Measurements from ENCODE around the gene BLOC1S5. TPM values are rescaled to one million over a fixed set of nuclear protein-coding genes. Genes with fewer than 3 reads are reported as not detected.

BLOC1S5 gene
- polyA plus RNA-seq, 3 donors = 3.7 to 11.7 (median 9.2) TPM

DNA sequence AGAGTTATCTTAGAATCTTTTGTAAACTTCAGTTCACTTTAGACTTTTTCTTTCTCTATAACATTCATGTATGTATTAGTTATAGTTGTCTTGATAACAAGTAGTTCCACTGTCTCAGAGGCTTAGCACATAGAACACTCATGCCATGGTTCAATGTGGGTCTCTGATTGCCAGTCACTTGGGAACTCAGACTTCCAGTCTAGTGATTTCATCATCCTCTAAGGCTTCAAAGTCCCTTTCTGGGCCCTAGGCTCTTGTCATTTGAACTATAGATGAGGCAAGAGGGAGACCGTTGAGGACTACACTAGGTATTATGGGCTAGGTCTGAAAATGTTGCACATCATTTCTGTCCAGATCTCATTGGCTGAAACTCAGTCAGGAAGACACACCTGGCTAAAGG, 46.5 kb upstream of the BLOC1S5 start:
- Histone ChIP-seq H3K79me2 (ENCODE audit: insufficient read depth, low read length) (no peaks in the 10 kb centered on the region), H3K36me3 (replicated peaks in 1 of 2; ENCODE audit: control insufficient read depth in 1 of 2, insufficient read depth in 2 of 2, low read length in 2 of 2) (no peaks in the 10 kb centered on the region), H3K27ac (ENCODE audit: low read depth in 1 of 2, low read length in 2 of 2) (no peak overlapping the region), H3K9ac (ENCODE audit: insufficient read depth, low read length, poor library complexity, severe bottlenecking) (no peak overlapping the region), H3K27me3 (ENCODE audit: control insufficient read depth in 2 of 2, insufficient read depth in 2 of 2, low read length in 2 of 2) (no peaks in the 10 kb centered on the region), H3K9me3 (replicated peaks in 1 of 2; ENCODE audit: control insufficient read depth in 1 of 2, insufficient read depth in 1 of 2, low read length in 2 of 2) (no peaks in the 10 kb centered on the region), H2AFZ (ENCODE audit: insufficient read depth, low read depth, low read length, poor library complexity, severe bottlenecking) (no peak overlapping the region), H4K20me1 (ENCODE audit: insufficient read depth, low read length) (no peaks in the 10 kb centered on the region), H3K4me1 (ENCODE audit: control insufficient read depth in 1 of 2, insufficient read depth in 2 of 2, low read length in 2 of 2) (no peaks in the 10 kb centered on the region), H3K4me3 (replicated peaks in 1 of 3; ENCODE audit: low read depth in 2 of 3, low read length in 3 of 3) (no peak overlapping the region), H3K4me2 (replicated peaks; ENCODE audit: extremely low read depth, low read length, poor library complexity, severe bottlenecking) (no peak overlapping the region)
- no peak for DNase-seq
- H3K27me3 Mint-ChIP-seq (ENCODE audit: low read depth in 3 of 3) = peaks cover 4 to 9% (median 9%) of the 10 kb centered on the region in 3 donors
- H3K4me1 Mint-ChIP-seq = peaks cover 4% of the 10 kb centered on the region
- no peak overlapping the region for H3K4me3 Mint-ChIP-seq
- intact Hi-C loops (cut with micrococcal nuclease) = no loop called here
- no peaks in the 10 kb centered on the region for H3K36me3 Mint-ChIP-seq
- WGBS (ENCODE audit: insufficient coverage) = no CpG with 5 or more reads among the region's 1 CpG
- peaks cover 2 to 10% (median 7%) of the 10 kb centered on the region in 7 donors for H3K9me3 Mint-ChIP-seq
- no peak for TF ChIP-seq CTCF (IDR thresholded peaks at IDR 0.05)
- no peak overlapping the region for H3K27ac Mint-ChIP-seq

- H3K36me3 ChIP-seq (replicated peaks in 1 of 2; ENCODE audit: control insufficient read depth in 1 of 2, insufficient read depth in 2 of 2, low read length in 2 of 2) = no peaks in the 10 kb centered on the region
- H3K36me3 Mint-ChIP-seq = no peaks in the 10 kb centered on the region
- no peak overlapping the region for H3K27ac ChIP-seq (ENCODE audit: low read depth in 1 of 2, low read length in 2 of 2)
- H3K4me1 ChIP-seq (ENCODE audit: control insufficient read depth in 1 of 2, insufficient read depth in 2 of 2, low read length in 2 of 2) = no peaks in the 10 kb centered on the region
- no peak overlapping the region for H3K4me2 ChIP-seq (replicated peaks; ENCODE audit: extremely low read depth, low read length, poor library complexity, severe bottlenecking)
- no peaks in the 10 kb centered on the region for H3K79me2 ChIP-seq (ENCODE audit: insufficient read depth, low read length)
- intact Hi-C loops (cut with micrococcal nuclease) = no loop called here
- no CpG with 5 or more reads among the region's 4 CpGs for WGBS (ENCODE audit: insufficient coverage)
- H3K9ac ChIP-seq (ENCODE audit: insufficient read depth, low read length, poor library complexity, severe bottlenecking) = no peak overlapping the region
- H3K27me3 ChIP-seq (ENCODE audit: control insufficient read depth in 2 of 2, insufficient read depth in 2 of 2, low read length in 2 of 2) = no peaks in the 10 kb centered on the region
- H3K9me3 ChIP-seq (replicated peaks in 1 of 2; ENCODE audit: control insufficient read depth in 1 of 2, insufficient read depth in 1 of 2, low read length in 2 of 2) = no peaks in the 10 kb centered on the region
- peaks cover 2 to 7% (median 3%) of the 10 kb centered on the region in 7 donors for H3K9me3 Mint-ChIP-seq
- H3K27me3 Mint-ChIP-seq (ENCODE audit: low read depth in 3 of 3) = peaks cover 4 to 9% (median 9%) of the 10 kb centered on the region in 3 donors
- no peak overlapping the region for H3K4me3 Mint-ChIP-seq
- no peak overlapping the region for H2AFZ ChIP-seq (ENCODE audit: insufficient read depth, low read depth, low read length, poor library complexity, severe bottlenecking)
- TF ChIP-seq CTCF (IDR thresholded peaks at IDR 0.05) = no peak
- peaks cover 4% of the 10 kb centered on the region for H3K4me1 Mint-ChIP-seq
- H3K4me3 ChIP-seq (replicated peaks in 1 of 3; ENCODE audit: low read depth in 2 of 3, low read length in 3 of 3) = no peak overlapping the region
- H4K20me1 ChIP-seq (ENCODE audit: insufficient read depth, low read length) = no peaks in the 10 kb centered on the region
- no peak overlapping the region for H3K27ac Mint-ChIP-seq
- no peak for DNase-seq
Measured at GRCh38 chr6:8110117-8110721, 46.0 kb upstream of the BLOC1S5 start.

Measured in CD14-positive monocyte (primary cell).